Nephron progenitor cell (in vitro differentiated cells): ENCODE results near the gene KIF16B.

Experiments
- DNase-seq: peaks from one replicate; pipeline ENCODE4 v3.0.0; 2021
- H3K27ac Mint-ChIP-seq: 2 replicates; pipeline ENCODE4 v1.8.0; 2021; ENCODE audit warnings: mild to moderate bottlenecking, moderate library complexity, mixed read lengths
- H3K27me3 Mint-ChIP-seq: 2 replicates; pipeline ENCODE4 v1.8.0; 2021; ENCODE audit warnings: mild to moderate bottlenecking, low read depth, mixed read lengths; ENCODE audit not compliant: poor library complexity
- H3K36me3 Mint-ChIP-seq: 2 replicates; pipeline ENCODE4 v1.8.0; 2021; ENCODE audit warnings: low read depth, mixed read lengths
- H3K4me1 Mint-ChIP-seq: 2 replicates; pipeline ENCODE4 v1.8.0; 2021; ENCODE audit warnings: mixed read lengths
- H3K4me3 Mint-ChIP-seq: 2 replicates; pipeline ENCODE4 v1.8.0; 2021; ENCODE audit warnings: mild to moderate bottlenecking, moderate library complexity, mixed read lengths
- H3K9me3 Mint-ChIP-seq: 2 replicates; pipeline ENCODE4 v1.8.0; 2021; ENCODE audit warnings: mild to moderate bottlenecking, moderate library complexity, mixed read lengths
- CTCF ChIP-seq: fragments of 200-600 bp; sonication (generic); IDR thresholded peaks from 2 replicates; pipeline ENCODE4 v1.5.0; 2021; ENCODE audit warnings: antibody characterized with exemption

Gene KIF16B

GRCh38 chr20:16475225-16475624, 98.0 kb downstream of the KIF16B start:
- no peak for TF ChIP-seq CTCF
- Mint-ChIP-seq H3K4me3 (no peak overlapping the region), H3K27ac (no peak overlapping the region), H3K36me3 (peaks cover 25% of the 10 kb centered on the region), H3K9me3 (no peaks in the 10 kb centered on the region), H3K4me1 (peaks cover 12% of the 10 kb centered on the region), H3K27me3 (no peaks in the 10 kb centered on the region)
- no peak for DNase-seq

GRCh38 chr20:16474363-16474762, 98.9 kb downstream of the KIF16B start:
- Mint-ChIP-seq H3K4me3 (no peak overlapping the region), H3K9me3 (no peaks in the 10 kb centered on the region), H3K36me3 (peaks cover 34% of the 10 kb centered on the region), H3K4me1 (peaks cover 12% of the 10 kb centered on the region), H3K27ac (no peak overlapping the region), H3K27me3 (no peaks in the 10 kb centered on the region)
- no peak for DNase-seq
- no peak for TF ChIP-seq CTCF

- no peak overlapping the region for H3K4me3 Mint-ChIP-seq
- peaks cover 3% of the 10 kb centered on the region for H3K9me3 Mint-ChIP-seq
- no peaks in the 10 kb centered on the region for H3K27me3 Mint-ChIP-seq
- H3K4me1 Mint-ChIP-seq, result peaks cover 12% of the 10 kb centered on the region
- no peak for TF ChIP-seq CTCF
- DNase-seq, result no peak
- peaks cover 40% of the 10 kb centered on the region for H3K36me3 Mint-ChIP-seq
- peak overlapping the region; percentile 46 for H3K27ac Mint-ChIP-seq
Observed at GRCh38 chr20:16472045-16472872, 101.0 kb downstream of the KIF16B start.

GRCh38 chr20:16469395-16469905, 103.8 kb downstream of the KIF16B start:
- no peak for DNase-seq
- Mint-ChIP-seq H3K27me3 (no peaks in the 10 kb centered on the region), H3K4me1 (no peaks in the 10 kb centered on the region), H3K36me3 (peaks cover 59% of the 10 kb centered on the region), H3K4me3 (no peak overlapping the region), H3K9me3 (peaks cover 11% of the 10 kb centered on the region), H3K27ac (no peak overlapping the region)
- no peak for TF ChIP-seq CTCF

- Mint-ChIP-seq H3K27ac (no peak overlapping the region), H3K36me3 (peaks cover 38% of the 10 kb centered on the region), H3K9me3 (peaks cover 16% of the 10 kb centered on the region), H3K4me3 (no peak overlapping the region), H3K4me1 (no peaks in the 10 kb centered on the region), H3K27me3 (no peaks in the 10 kb centered on the region)
- no peak for DNase-seq
- no peak for TF ChIP-seq CTCF
Observed at GRCh38 chr20:16462711-16463110, 110.5 kb downstream of the KIF16B start.
